H1 (cell line): ENCODE results near the gene SLIT3. TPM values are rescaled to one million over a fixed set of nuclear protein-coding genes. Genes with fewer than 3 reads are reported as not detected.

Experiments used
- CTCF ChIA-PET: fragments of 300-600 bp; sonication (Branson Sonifier 250); formaldehyde crosslinking; loops from one replicate; lab custom pipeline; 2021; ENCODE audit not compliant: partially characterized antibody; lab: Charles Lee
- POLR2A ChIA-PET: fragments of 300-600 bp; sonication (Branson Sonifier 250); formaldehyde crosslinking; loops from one replicate; lab custom pipeline; 2021; ENCODE audit warnings: inconsistent platforms; ENCODE audit not compliant: partially characterized antibody; lab: Charles Lee
- DNase-seq, 2 experiments: peaks; one replicate each; pipeline versions ENCODE4 v3.0.0 to v3.0.0-alpha.2; 2010 to 2022; ENCODE audit warnings: low spot score in 2 of 2, low read depth in 1 of 2, mixed read lengths in 1 of 2
- FAIRE-seq: peaks from 2 replicates; lab custom pipeline; 2011; peaks lifted over from hg19 to GRCh38; lab: Jason Lieb, UNC
- H2AFZ ChIP-seq: 2 replicates; pipeline ENCODE4 v1.8.1; 2012; ENCODE audit warnings: low read length, inconsistent platforms
- H2AK5ac ChIP-seq: 2 replicates; pipeline ENCODE4 v1.6.1; 2013; ENCODE audit warnings: low read depth, low read length
- H2BK120ac ChIP-seq: replicated peaks from 2 replicates; pipeline ENCODE3; 2013; ENCODE audit warnings: low read depth, low read length, inconsistent platforms
- H2BK12ac ChIP-seq: 2 replicates; pipeline ENCODE4 v1.6.1; 2013; ENCODE audit warnings: low read depth, low read length
- H2BK15ac ChIP-seq: 2 replicates; pipeline ENCODE4 v1.6.1; 2013; ENCODE audit warnings: low read length
- H2BK20ac ChIP-seq: 2 replicates; pipeline ENCODE4 v1.6.1; 2013; ENCODE audit warnings: low read length
- H2BK5ac ChIP-seq: 2 replicates; pipeline ENCODE4 v1.6.1; 2013; ENCODE audit warnings: low read depth, low read length
- H3K14ac ChIP-seq: 2 replicates; pipeline ENCODE4 v1.6.1; 2013; ENCODE audit warnings: inconsistent platforms; ENCODE audit not compliant: insufficient read length
- H3K18ac ChIP-seq: 2 replicates; pipeline ENCODE4 v1.6.1; 2013; ENCODE audit warnings: low read length; ENCODE audit errors: extremely low read depth
- H3K23ac ChIP-seq: 2 replicates; pipeline ENCODE4 v1.6.1; 2013; ENCODE audit warnings: inconsistent platforms; ENCODE audit not compliant: insufficient read length
- H3K23me2 ChIP-seq: 2 replicates; pipeline ENCODE4 v1.6.1; 2013; ENCODE audit warnings: low read depth, low read length
- H3K27ac ChIP-seq: 2 replicates; pipeline ENCODE4 v1.6.1; 2011; ENCODE audit warnings: low read depth, low read length, inconsistent platforms
- H3K27me3 ChIP-seq, 4 experiments: replicated peaks in 1 of 4; 1 replicate in 1 of 4; 2 replicates in 3 of 4; pipeline versions ENCODE4 v1.6.1 to v1.8.1; 2011 to 2013; ENCODE audit warnings: low read length in 3 of 4, mild to moderate bottlenecking in 3 of 4, inconsistent platforms in 2 of 4, mixed read lengths in 2 of 4, moderate library complexity in 1 of 4; ENCODE audit not compliant: control insufficient read depth in 3 of 4, insufficient read depth in 3 of 4; ENCODE audit errors: extremely low read depth in 1 of 4
- H3K36me3 ChIP-seq, 4 experiments: 2 replicates each; pipeline versions ENCODE4 v1.6.1 to v1.8.1; 2011 to 2013; ENCODE audit warnings: mild to moderate bottlenecking in 4 of 4, low read length in 3 of 4, moderate library complexity in 2 of 4, control low read depth in 1 of 4, inconsistent platforms in 1 of 4; ENCODE audit not compliant: insufficient read depth in 4 of 4, control insufficient read depth in 2 of 4
- H3K4ac ChIP-seq: replicated peaks from 2 replicates; pipeline ENCODE3; 2013; ENCODE audit warnings: low read length, low read depth, mixed read lengths, inconsistent platforms; ENCODE audit not compliant: insufficient read length
- H3K4me1 ChIP-seq, 4 experiments: replicated peaks in 1 of 4; 1 replicate in 1 of 4; 2 replicates in 3 of 4; pipeline versions ENCODE4 v1.6.1 to v1.8.1; 2011 to 2013; ENCODE audit warnings: low read length in 3 of 4, inconsistent platforms in 2 of 4, mixed read lengths in 1 of 4; ENCODE audit not compliant: insufficient read depth in 4 of 4, control insufficient read depth in 3 of 4
- H3K4me2 ChIP-seq, 2 experiments: 2 replicates each; pipeline versions ENCODE4 v1.6.1 to v1.8.1; 2011 to 2013; ENCODE audit warnings: low read depth in 2 of 2, low read length in 2 of 2, control low read depth in 1 of 2, inconsistent platforms in 1 of 2, mild to moderate bottlenecking in 1 of 2; ENCODE audit not compliant: insufficient read depth in 1 of 2
- H3K4me3 ChIP-seq, 4 experiments: fragments of 200-600, 300-600 bp in 1 of 4; sonication (generic), shearing (Covaris generic), sonication (Bioruptor Twin) in 1 of 4; 2 replicates each; pipeline versions ENCODE4 v1.5.1 to v1.8.1; 2011 to 2016; ENCODE audit warnings: low read length in 4 of 4, low read depth in 3 of 4, control low read depth in 2 of 4, inconsistent platforms in 2 of 4, mild to moderate bottlenecking in 2 of 4, mixed read lengths in 1 of 4, moderate library complexity in 1 of 4; ENCODE audit not compliant: insufficient read depth in 2 of 4; ENCODE audit errors: extremely low read depth in 1 of 4
- H3K56ac ChIP-seq: replicated peaks from 2 replicates; pipeline ENCODE3; 2013; ENCODE audit warnings: low read depth, mild to moderate bottlenecking, mixed read lengths, low read length, inconsistent platforms; ENCODE audit not compliant: insufficient read length
- H3K79me1 ChIP-seq: 2 replicates; pipeline ENCODE4 v1.6.1; 2013; ENCODE audit warnings: low read depth, low read length, control low read depth
- H3K79me2 ChIP-seq, 2 experiments: 2 replicates each; pipeline versions ENCODE4 v1.6.1 to v1.8.1; 2012 to 2013; ENCODE audit warnings: low read length in 2 of 2, mild to moderate bottlenecking in 2 of 2, inconsistent platforms in 1 of 2; ENCODE audit not compliant: insufficient read depth in 2 of 2, control insufficient read depth in 1 of 2
- H3K9ac ChIP-seq, 4 experiments: replicated peaks in 1 of 4; 1 replicate in 1 of 4; 2 replicates in 3 of 4; pipeline versions ENCODE4 v1.6.1 to v1.8.1; 2011 to 2013; ENCODE audit warnings: low read depth in 3 of 4, low read length in 3 of 4, control low read depth in 2 of 4, mild to moderate bottlenecking in 2 of 4, moderate library complexity in 2 of 4, inconsistent platforms in 1 of 4; ENCODE audit errors: extremely low read depth in 1 of 4
- H3K9me3 ChIP-seq, 2 experiments: 2 replicates each; pipeline versions ENCODE4 v1.6.1 to v1.8.1; 2012 to 2013; ENCODE audit warnings: mild to moderate bottlenecking in 2 of 2, moderate library complexity in 2 of 2, control low read depth in 1 of 2, inconsistent platforms in 1 of 2, low read depth in 1 of 2, low read length in 1 of 2, mixed read lengths in 1 of 2; ENCODE audit not compliant: insufficient read depth in 2 of 2
- H4K20me1 ChIP-seq, 2 experiments: replicated peaks in 1 of 2; 2 replicates each; pipeline versions ENCODE3 to v1.8.1; 2011 to 2013; ENCODE audit warnings: inconsistent platforms in 2 of 2, low read length in 2 of 2, mild to moderate bottlenecking in 1 of 2; ENCODE audit not compliant: insufficient read depth in 2 of 2, control insufficient read depth in 1 of 2
- H4K5ac ChIP-seq: 2 replicates; pipeline ENCODE4 v1.6.1; 2013; ENCODE audit warnings: low read length, low read depth, mixed read lengths, inconsistent platforms; ENCODE audit not compliant: insufficient read length
- H4K8ac ChIP-seq: 2 replicates; pipeline ENCODE4 v1.8.0; 2013; ENCODE audit warnings: mild to moderate bottlenecking, moderate library complexity, low read length, inconsistent platforms; ENCODE audit not compliant: insufficient read depth; ENCODE audit errors: extremely low read depth
- H4K91ac ChIP-seq: replicated peaks from 2 replicates; pipeline ENCODE3; 2013; ENCODE audit warnings: low read length, mixed read lengths, inconsistent platforms; ENCODE audit not compliant: insufficient read length
- RAD21 ChIP-seq, 2 experiments: IDR thresholded peaks in 1 of 2; conservative IDR thresholded peaks in 1 of 2; 2 replicates each; pipeline ENCODE4 v1.6.1; 2011; ENCODE audit warnings: low read depth in 2 of 2, low read length in 2 of 2, improper control_type of control experiment in 1 of 2, inconsistent platforms in 1 of 2, mild to moderate bottlenecking in 1 of 2, moderate library complexity in 1 of 2
- WGBS, 2 experiments: shearing (Covaris generic) in 1 of 2; methylation state at CpG; one replicate each; pipeline versions ENCODE4 v1.1.6 to v1.1.7; 2013 to 2015; ENCODE audit warnings: low lambda C conversion rate in 2 of 2, mixed read lengths in 2 of 2, inconsistent platforms in 1 of 2, low coverage in 1 of 2, missing lambda C conversion rate in 1 of 2; ENCODE audit not compliant: insufficient replicate concordance in 2 of 2, insufficient coverage in 1 of 2, insufficient read length in 1 of 2; ENCODE audit errors: extremely low coverage in 1 of 2, missing lambda C conversion rate in 1 of 2; 5-methylcytosine and 5-hydroxymethylcytosine counted together
- polyA plus RNA-seq, 7 experiments: library from polyadenylated mRNA; depleted of rRNA in 3 of 7; stranded (reverse) in 5 of 7; unstranded in 2 of 7; fragments of >200 nt in 5 of 7; fragments of 200-250 nt in 2 of 7; gene quantifications; 1 replicate in 5 of 7; 2 replicates in 1 of 7; 4 replicates in 1 of 7; pipeline versions ENCODE4 v1.2.1 to v1.2.3, GENCODE V29; 2011 to 2013; ENCODE audit warnings: missing spikeins in 2 of 7, mixed read lengths in 2 of 7
- total RNA-seq: library from RNA; stranded (reverse); fragmentation: NEBNext Ultra II Directional; extraction: Animal tissue kit (Norgen Biotek cat#: 25700); gene quantifications from 2 replicates; pipeline ENCODE4 v1.2.1, GENCODE V29; 2021
- TF ChIP-seq, protein P1 (sequence below), 3 experiments: IDR thresholded peaks; 1 replicate in 2 of 3; 2 replicates in 1 of 3; pipeline versions ENCODE4 v1.5.1 to v1.6.1; 2011; ENCODE audit warnings: low read length in 3 of 3, mild to moderate bottlenecking in 3 of 3, inconsistent platforms in 2 of 3, low read depth in 1 of 3, moderate library complexity in 1 of 3; ENCODE audit not compliant: insufficient read depth in 1 of 3; ENCODE audit errors: control extremely low read depth in 1 of 3
- TF ChIP-seq, protein P2 (sequence below): IDR thresholded peaks from 2 replicates; pipeline ENCODE4 v1.6.1; 2012; ENCODE audit warnings: low read length, inconsistent platforms

SLIT3 gene
- total and polyA plus RNA-seq, 2 of the 8 experiments (the other 6 are each of a cell fraction or from before 2014, with no cell fraction given) = 1.1 to 1.2 TPM

DNA sequence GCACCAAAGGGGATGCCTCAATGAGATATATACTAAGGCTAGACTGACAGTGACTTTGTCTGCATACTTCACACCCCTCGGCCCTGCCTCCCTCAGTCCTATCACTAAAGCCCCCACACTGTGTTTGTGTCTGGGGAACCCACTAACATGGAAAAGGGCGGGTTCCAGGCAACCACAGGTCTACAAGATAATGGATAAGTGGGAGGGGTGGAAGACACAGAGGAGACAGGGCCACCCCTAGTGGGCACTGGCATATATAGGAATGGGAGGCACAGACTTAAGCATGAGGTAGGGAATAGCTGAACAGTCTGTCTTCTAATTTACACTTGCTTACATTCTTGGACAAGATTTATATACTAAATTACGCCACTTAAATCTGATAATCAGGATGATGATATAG, 74.0 kb downstream of the SLIT3 start:
- FAIRE-seq = no peak
- Histone ChIP-seq H4K20me1 (peaks cover 0 to 2% of the 10 kb centered on the region in 2 experiments), H4K5ac (no peak overlapping the region), H3K4me3 (no peak overlapping the region), H2AFZ (no peak overlapping the region), H3K79me1 (no peaks in the 10 kb centered on the region), H4K8ac (no peak overlapping the region), H3K18ac (no peak overlapping the region), H2BK5ac (no peak overlapping the region), H2BK12ac (no peak overlapping the region), H2BK15ac (no peak overlapping the region), H2AK5ac (no peak overlapping the region), H3K9ac (no peak overlapping the region), H3K4me2 (no peak overlapping the region), H3K4me1 (no peaks in the 10 kb centered on the region), H3K14ac (no peak overlapping the region), H3K79me2 (no peaks in the 10 kb centered on the region), H4K91ac (no peak overlapping the region), H2BK120ac (no peak overlapping the region), H3K4ac (no peak overlapping the region), H3K36me3 (no peaks in the 10 kb centered on the region), H2BK20ac (no peak overlapping the region), H3K23me2 (no peaks in the 10 kb centered on the region), H3K9me3 (no peaks in the 10 kb centered on the region), H3K27me3 (peaks cover 12 to 48% (median 37%) of the 10 kb centered on the region in 4 experiments), H3K27ac (no peak overlapping the region), H3K56ac (no peak overlapping the region), H3K23ac (no peak overlapping the region)
- CTCF ChIA-PET = interaction anchor here (0.7 to 1.2 kb wide), 4 partner anchors 63 to 520 kb away, joined by 3 to 4 read pairs (median 3); no protein-coding TSS in a partner anchor
- 83% methylated on average over 3 of the region's 3 CpGs; no CpG with 5 or more reads in 1 of the 2 experiments for WGBS, 2 experiments
- TF ChIP-seq, protein P1, sequence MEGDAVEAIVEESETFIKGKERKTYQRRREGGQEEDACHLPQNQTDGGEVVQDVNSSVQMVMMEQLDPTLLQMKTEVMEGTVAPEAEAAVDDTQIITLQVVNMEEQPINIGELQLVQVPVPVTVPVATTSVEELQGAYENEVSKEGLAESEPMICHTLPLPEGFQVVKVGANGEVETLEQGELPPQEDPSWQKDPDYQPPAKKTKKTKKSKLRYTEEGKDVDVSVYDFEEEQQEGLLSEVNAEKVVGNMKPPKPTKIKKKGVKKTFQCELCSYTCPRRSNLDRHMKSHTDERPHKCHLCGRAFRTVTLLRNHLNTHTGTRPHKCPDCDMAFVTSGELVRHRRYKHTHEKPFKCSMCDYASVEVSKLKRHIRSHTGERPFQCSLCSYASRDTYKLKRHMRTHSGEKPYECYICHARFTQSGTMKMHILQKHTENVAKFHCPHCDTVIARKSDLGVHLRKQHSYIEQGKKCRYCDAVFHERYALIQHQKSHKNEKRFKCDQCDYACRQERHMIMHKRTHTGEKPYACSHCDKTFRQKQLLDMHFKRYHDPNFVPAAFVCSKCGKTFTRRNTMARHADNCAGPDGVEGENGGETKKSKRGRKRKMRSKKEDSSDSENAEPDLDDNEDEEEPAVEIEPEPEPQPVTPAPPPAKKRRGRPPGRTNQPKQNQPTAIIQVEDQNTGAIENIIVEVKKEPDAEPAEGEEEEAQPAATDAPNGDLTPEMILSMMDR (IDR thresholded peaks at IDR 0.05; ENCODE audit: control extremely low read depth in 1 of 3, insufficient read depth in 1 of 3, low read depth in 1 of 3, low read length in 3 of 3) = peak; percentile 8 to 30 (median 14); a peak in 2 of 4 replicates
- TF ChIP-seq, protein P2, sequence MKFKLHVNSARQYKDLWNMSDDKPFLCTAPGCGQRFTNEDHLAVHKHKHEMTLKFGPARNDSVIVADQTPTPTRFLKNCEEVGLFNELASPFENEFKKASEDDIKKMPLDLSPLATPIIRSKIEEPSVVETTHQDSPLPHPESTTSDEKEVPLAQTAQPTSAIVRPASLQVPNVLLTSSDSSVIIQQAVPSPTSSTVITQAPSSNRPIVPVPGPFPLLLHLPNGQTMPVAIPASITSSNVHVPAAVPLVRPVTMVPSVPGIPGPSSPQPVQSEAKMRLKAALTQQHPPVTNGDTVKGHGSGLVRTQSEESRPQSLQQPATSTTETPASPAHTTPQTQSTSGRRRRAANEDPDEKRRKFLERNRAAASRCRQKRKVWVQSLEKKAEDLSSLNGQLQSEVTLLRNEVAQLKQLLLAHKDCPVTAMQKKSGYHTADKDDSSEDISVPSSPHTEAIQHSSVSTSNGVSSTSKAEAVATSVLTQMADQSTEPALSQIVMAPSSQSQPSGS = no peak
- TF ChIP-seq RAD21 (IDR thresholded peaks at IDR 0.05 in 1 of 2, conservative IDR thresholded peaks at IDR 0.05 in 1 of 2; ENCODE audit: low read depth in 2 of 2, low read length in 2 of 2) = peak; percentile 24 to 44
- no peak for DNase-seq
- POLR2A ChIA-PET = no interaction called here
